Heart left ventricle (tissue), 16 donors: ENCODE measurements around the gene ADIPOR1. TPM values are rescaled to one million over a fixed set of nuclear protein-coding genes. Genes with fewer than 3 reads are reported as not detected.
"Not testable (repeated sequence)": the region's sequence is repeated elsewhere in the genome, so short reads cannot be mapped to it uniquely, and the experiment has no call there.

Experiments used
- ATAC-seq, 4 donors: fragments of 200-7000 bp; cut with Tn5 transposase; one replicate each; pipeline ENCODE4 v1.9.1; 2020 to 2022; ENCODE audit warnings: moderate library complexity in 4 of 4, mild to moderate bottlenecking in 3 of 4, moderate number of reproducible peaks in 1 of 4
- DNase-seq, 5 donors: peaks; one replicate each; pipeline ENCODE4 v3.0.0-alpha.2; 2020
- H3K27ac ChIP-seq, 12 donors: fragments of 200-600 bp; sonication (generic) in 4 of 12; one replicate each; pipeline versions ENCODE4 v1.5.0 to v1.8.0; 2016 to 2022; ENCODE audit warnings: mild to moderate bottlenecking in 2 of 12
- H3K27me3 ChIP-seq, 9 donors: fragments of 200-600 bp; sonication (generic) in 2 of 9; one replicate each; pipeline versions ENCODE4 v1.5.1 to v1.8.0; 2016 to 2022; ENCODE audit warnings: mild to moderate bottlenecking in 3 of 9
- H3K36me3 ChIP-seq, 9 donors: fragments of 200-600 bp; sonication (generic) in 2 of 9; one replicate each; pipeline versions ENCODE4 v1.5.0 to v1.8.0; 2018 to 2022; ENCODE audit warnings: mild to moderate bottlenecking in 2 of 9
- H3K4me1 ChIP-seq, 12 donors: fragments of 200-600 bp; sonication (generic) in 4 of 12; one replicate each; pipeline versions ENCODE4 v1.5.0 to v1.8.0; 2016 to 2022; ENCODE audit warnings: mild to moderate bottlenecking in 3 of 12
- H3K4me3 ChIP-seq, 12 donors: fragments of 200-600 bp; sonication (generic) in 4 of 12; one replicate each; pipeline versions ENCODE4 v1.5.0 to v1.8.0; 2017 to 2022; ENCODE audit warnings: mild to moderate bottlenecking in 9 of 12, moderate library complexity in 4 of 12
- H3K9me3 ChIP-seq, 12 donors: fragments of 200-600 bp; sonication (generic) in 4 of 12; one replicate each; pipeline versions ENCODE4 v1.5.0 to v1.8.0; 2016 to 2022; ENCODE audit warnings: mild to moderate bottlenecking in 1 of 12
- CTCF ChIP-seq, 12 donors: fragments of 200-600 bp; sonication (generic) in 4 of 12; IDR thresholded peaks; one replicate each; pipeline versions ENCODE4 v1.5.0 to v1.8.0; 2018 to 2022; ENCODE audit warnings: antibody characterized with exemption in 12 of 12, mild to moderate bottlenecking in 5 of 12
- POLR2A ChIP-seq, 2 donors: fragments of 450-650 bp; IDR thresholded peaks; one replicate each; pipeline ENCODE4 v1.6.1; 2017; ENCODE audit warnings: antibody characterized with exemption in 2 of 2, mild to moderate bottlenecking in 2 of 2, moderate library complexity in 2 of 2
- WGBS, 4 donors: extraction: QIAGEN DNeasy Blood & Tissue Kit in 2 of 4; methylation state at CpG; one replicate each; pipeline versions ENCODE4 v1.1.5 to v1.1.7; 2013 to 2018; 5-methylcytosine and 5-hydroxymethylcytosine counted together
- intact Hi-C, 10 donors: fragments of 100-400 bp; cut with DNase I; formaldehyde crosslinking; loops; one replicate each; pipeline versions ENCODE4 v1.11.1 to v1.14.2; 2022
- polyA plus RNA-seq, 2 donors: library from polyadenylated mRNA; stranded (reverse); fragments of 200-250 nt; gene quantifications; one replicate each; pipeline ENCODE4 v1.2.3, GENCODE V29; 2013
- total RNA-seq, 9 donors: library from RNA; depleted of rRNA in 2 of 9; stranded (reverse); fragments of >200 nt in 2 of 9; fragmentation: NEBNext Ultra II Directional in 3 of 9; extraction: Animal tissue kit (Norgen Biotek cat#: 25700) in 3 of 9; gene quantifications; one replicate each; pipeline versions ENCODE4 v1.1.0 to v1.2.4, GENCODE V29; 2016 to 2023
- donor health status: ischemic (EF 13 %, LVEDD 7.1; RV severe dilation, severe dysfunction).
- donor health status: healthy with polysubstance abuse.
- donor health status: DM: no; HTN: yes; CAD: no.
- donor health status: DM: no; HTN: no; CAD: no.
- donor health status: ischemic (EF 25% LVEDD 6.9; RV normal size, moderate dysfunction).
- donor health status: ischemic (EF 25% LVEDD 5.7; RV mildly dilated, moderate dysfunction).
- donor health status: healthy.
- donor health status: DM: yes; HTN: yes; CAD: no.
- donor health status: ischemic (EF 35%, LVEDD 5.7; RV mildly dilated, moderate dysfunction).
- donor health status: nonischemic (EF 11% LVEDD 7.7; RV severe dilation, severe dysfunction).
- donor health status: DM: yes; HTN: yes; CAD: no.
- donor health status: PGD.
- donor health status: ischemic (EF 29% LVEDD 5.4; RV normal size, mild dysfunction).
- donor health status: nonischemic (EF 23%, LVEDD 6.1; RV moderate dilation, normal function).

ADIPOR1 gene
- total and polyA plus RNA-seq, 11 donors, result 57.4 to 155 (median 102) TPM

DNA sequence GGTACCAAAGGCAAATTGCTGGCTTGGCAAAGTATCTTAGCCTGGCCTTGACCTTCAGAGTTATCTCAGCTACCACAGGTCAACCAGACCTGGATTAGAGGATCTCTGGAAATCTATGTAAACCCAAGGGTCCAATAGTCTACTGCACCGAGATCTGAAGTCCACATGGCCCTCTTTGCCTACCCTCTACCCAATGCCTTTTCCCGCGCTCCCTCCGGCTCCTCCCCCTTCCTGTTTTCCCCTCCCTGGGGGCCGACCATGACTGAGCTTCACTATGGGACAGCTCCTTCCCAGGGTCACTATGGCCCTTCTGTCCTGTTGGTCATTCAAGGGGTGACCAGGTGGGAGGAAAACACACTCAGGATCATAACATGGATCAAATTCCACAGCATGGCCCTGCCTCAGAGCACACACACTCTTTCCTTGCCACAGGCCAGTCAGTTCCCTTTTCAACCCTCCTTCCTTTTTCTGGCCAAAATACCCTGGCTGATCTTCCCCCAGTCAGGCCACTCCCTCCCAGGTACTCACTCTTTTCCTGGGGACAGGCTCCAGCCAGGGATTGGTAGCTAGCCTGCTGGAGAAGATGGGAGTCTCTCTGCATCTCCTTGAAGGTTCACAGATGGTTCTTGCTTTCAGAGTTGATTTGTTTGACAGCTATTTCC lies 29.9 kb upstream of the ADIPOR1 start:
- TF ChIP-seq POLR2A (IDR thresholded peaks at IDR 0.05) (no peak), CTCF (IDR thresholded peaks at IDR 0.05) (no peak)
- DNase-seq (no peak), ATAC-seq (no peak)
- H3K4me1 ChIP-seq, result peaks cover 0 to 16% (median 0%) of the 10 kb centered on the region in 12 donors
- H3K9me3 ChIP-seq, result no peaks in the 10 kb centered on the region
- H3K4me3 ChIP-seq, result no peak overlapping the region
- no peak overlapping the region for H3K27ac ChIP-seq
- intact Hi-C loops, result no loop called here
- WGBS, 4 donors, result 49 to 64% (median 62%) methylated on average over 5 of the region's 5 CpGs
- H3K36me3 ChIP-seq, result no peaks in the 10 kb centered on the region
- H3K27me3 ChIP-seq, result peaks cover 0 to 16% (median 0%) of the 10 kb centered on the region in 9 donors

DNA sequence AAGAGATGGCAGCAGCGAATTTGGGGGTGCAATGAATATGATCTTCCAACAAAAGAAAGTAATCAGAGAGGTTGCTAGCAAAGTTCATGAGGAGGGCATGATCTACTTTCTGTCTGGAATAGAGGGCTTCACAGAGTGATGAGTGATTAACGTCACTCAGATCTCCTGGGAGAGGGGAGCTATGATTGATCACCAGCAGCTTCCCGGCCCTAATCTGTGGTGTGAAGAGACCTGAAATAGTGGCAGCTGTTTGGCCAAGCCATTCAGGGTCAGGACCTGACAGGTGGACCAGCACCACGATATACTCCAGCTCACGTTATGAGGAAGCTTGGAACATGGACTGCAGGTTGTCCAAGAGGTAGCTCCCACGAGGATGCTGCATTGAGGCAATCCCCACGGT lies 29.1 kb upstream of the ADIPOR1 start:
- TF ChIP-seq POLR2A (IDR thresholded peaks at IDR 0.05) (no peak), CTCF (IDR thresholded peaks at IDR 0.05) (no peak)
- H3K4me3 ChIP-seq, result no peak overlapping the region
- intact Hi-C loops, result no loop called here
- H3K27ac ChIP-seq, result no peak overlapping the region
- H3K9me3 ChIP-seq, result no peaks in the 10 kb centered on the region
- H3K4me1 ChIP-seq, result peaks cover 0 to 16% (median 0%) of the 10 kb centered on the region in 12 donors
- H3K27me3 ChIP-seq, result peaks cover 0 to 12% (median 0%) of the 10 kb centered on the region in 9 donors
- no peaks in the 10 kb centered on the region for H3K36me3 ChIP-seq
- ATAC-seq (no peak), DNase-seq (no peak)
- 45 to 67% (median 64%) methylated on average over 7 of the region's 7 CpGs for WGBS, 4 donors

GRCh38 chr1:202986120-202986519 lies 28.0 kb upstream of the ADIPOR1 start:
- DNase-seq, ATAC-seq, H3K27me3 ChIP-seq, intact Hi-C loops, H3K36me3 ChIP-seq, H3K4me3 ChIP-seq, H3K27ac ChIP-seq, H3K9me3 ChIP-seq: not testable (repeated sequence)
- H3K4me1 ChIP-seq, result peaks cover 0 to 16% (median 0%) of the 10 kb centered on the region in 12 donors
- 73 to 89% (median 83%) methylated on average over 9 of the region's 9 CpGs for WGBS, 4 donors

DNA sequence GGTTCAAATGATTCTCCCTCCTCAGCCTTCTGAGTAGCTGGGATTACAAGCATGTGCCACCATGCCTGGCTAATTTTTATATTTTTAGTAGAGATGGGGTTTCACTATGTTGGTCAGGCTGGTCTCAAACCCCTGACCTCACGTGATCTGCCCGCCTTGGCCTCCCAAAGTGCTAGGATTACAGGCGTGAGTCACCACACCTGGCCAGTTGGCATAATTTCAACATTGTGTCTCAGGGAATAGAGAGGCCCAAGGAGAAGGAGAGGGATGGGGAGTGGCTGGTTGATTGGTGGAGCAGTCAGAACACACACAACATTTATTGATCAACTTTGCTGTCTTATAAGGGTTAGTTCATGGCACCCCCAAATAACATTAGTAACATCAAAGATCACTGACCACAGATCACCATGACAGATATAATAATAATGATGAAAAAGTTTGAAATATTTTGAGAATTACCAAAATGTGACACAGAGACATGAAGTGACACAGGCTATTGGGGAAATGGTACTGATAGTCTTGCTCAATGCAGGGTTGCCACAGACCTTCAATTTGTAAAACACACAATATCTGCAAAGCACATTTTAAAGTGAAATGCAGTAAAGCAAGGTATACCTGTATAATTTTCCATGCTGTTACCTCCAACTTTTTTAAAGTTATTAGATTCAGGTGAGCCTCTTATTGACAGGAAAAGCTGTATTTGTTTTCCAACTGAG lies 24.8 kb upstream of the ADIPOR1 start:
- H3K9me3 ChIP-seq, result no peaks in the 10 kb centered on the region
- TF ChIP-seq POLR2A (IDR thresholded peaks at IDR 0.05) (no peak), CTCF (IDR thresholded peaks at IDR 0.05) (no peak)
- no peaks in the 10 kb centered on the region for H3K36me3 ChIP-seq
- WGBS, 4 donors, result 69 to 84% (median 76%) methylated on average over 3 of the region's 3 CpGs
- DNase-seq (no peak), ATAC-seq (no peak)
- H3K4me3 ChIP-seq, result no peak overlapping the region
- intact Hi-C loops, result no loop called here
- no peaks in the 10 kb centered on the region for H3K4me1 ChIP-seq
- H3K27ac ChIP-seq, result no peak overlapping the region
- peaks cover 0 to 15% (median 3%) of the 10 kb centered on the region in 9 donors for H3K27me3 ChIP-seq
